Neuron (in vitro differentiated cells): ENCODE results near the gene RPAIN.

Experiments
- H2AFZ ChIP-seq: one replicate; pipeline ENCODE4 v1.6.1; 2013; ENCODE audit warnings: low read depth, mild to moderate bottlenecking, inconsistent platforms, low read length, moderate library complexity
- H3K27me3 ChIP-seq: one replicate; pipeline ENCODE4 v1.6.1; 2013; ENCODE audit warnings: low read length; ENCODE audit not compliant: insufficient read depth
- H3K36me3 ChIP-seq: one replicate; pipeline ENCODE4 v1.6.1; 2013; ENCODE audit warnings: low read length; ENCODE audit not compliant: insufficient read depth
- H3K4me1 ChIP-seq: one replicate; pipeline ENCODE4 v1.6.1; 2013; ENCODE audit warnings: low read length; ENCODE audit not compliant: insufficient read depth
- H3K4me3 ChIP-seq: 2 replicates; pipeline ENCODE4 v1.5.1; 2013; ENCODE audit warnings: mild to moderate bottlenecking, low read length, moderate library complexity
- H3K9me3 ChIP-seq: one replicate; pipeline ENCODE4 v1.6.1; 2013; ENCODE audit warnings: low read length

Gene RPAIN

DNA sequence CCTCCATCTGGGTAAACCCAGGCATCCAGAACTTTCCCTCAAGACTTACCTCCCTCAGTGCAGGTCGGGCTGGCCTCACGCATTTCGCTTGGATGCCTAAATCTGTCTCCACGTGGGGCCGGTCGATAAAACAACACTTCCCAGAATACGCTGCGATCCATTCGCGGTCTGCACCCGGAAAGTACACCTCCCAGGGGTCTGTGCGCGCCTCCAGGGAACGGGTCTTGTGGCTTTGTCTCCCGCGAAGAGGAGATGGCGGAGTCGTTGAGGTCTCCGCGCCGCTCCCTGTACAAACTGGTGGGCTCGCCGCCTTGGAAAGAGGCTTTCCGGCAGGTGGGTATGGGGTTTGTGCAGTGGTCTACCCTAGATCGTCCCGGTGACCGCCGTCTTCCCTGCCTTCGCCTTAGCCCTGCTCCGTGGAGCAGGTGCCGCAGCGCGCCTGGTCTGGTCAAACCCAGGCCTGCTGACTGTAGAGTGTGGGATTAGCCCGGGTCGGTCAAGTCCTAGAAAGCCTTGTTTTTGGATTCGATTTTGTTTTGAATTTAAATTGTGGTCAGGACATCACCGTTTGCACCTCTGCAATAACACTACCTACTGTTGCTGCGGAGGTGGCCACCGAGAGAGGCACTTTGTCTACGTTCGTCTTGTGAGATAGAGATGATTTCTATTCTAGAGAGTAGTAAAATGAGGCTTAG is at the start of gene RPAIN:
TSS of gene RPAIN (plus strand) at position 224 of the 695 bp plus-strand sequence. CDS start at position 253, 29 bp downstream.
- peak within 1 kb of the TSS; percentile 73 for H2AFZ ChIP-seq
- peaks cover 52% of the 10 kb centered on the region for H3K36me3 ChIP-seq

DNA sequence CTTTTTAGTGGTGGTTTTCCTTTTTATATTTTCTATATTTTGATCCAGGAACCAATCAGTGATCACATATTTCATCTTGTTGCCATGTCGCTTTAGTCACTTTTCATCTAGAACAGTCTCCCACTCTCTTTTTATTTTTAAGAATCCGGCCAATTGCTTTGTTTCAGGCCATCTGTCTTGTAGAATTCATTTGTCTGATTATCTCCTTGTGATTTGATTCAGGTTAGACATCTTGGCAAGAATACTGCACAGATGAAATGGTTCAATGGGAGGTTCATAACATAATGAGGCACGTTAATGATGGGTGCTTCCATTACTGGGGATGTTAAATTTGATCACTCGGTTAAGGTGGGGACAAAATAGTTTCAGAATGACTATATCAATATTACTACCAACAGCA is 49.6 kb upstream of the RPAIN start:
- Histone ChIP-seq H3K4me1 (no peaks in the 10 kb centered on the region), H3K27me3 (no peaks in the 10 kb centered on the region), H3K9me3 (no peaks in the 10 kb centered on the region), H3K4me3 (no peak overlapping the region), H3K36me3 (peaks cover 61% of the 10 kb centered on the region), H2AFZ (no peak overlapping the region)

More for the DNA sequence above, at the start of gene RPAIN:
- peaks cover 23% of the 10 kb centered on the region for H3K4me1 ChIP-seq
- H3K27me3 ChIP-seq: no peaks in the 10 kb centered on the region
- no peaks in the 10 kb centered on the region for H3K9me3 ChIP-seq
- H3K4me3 ChIP-seq: peak within 1 kb of the TSS; percentile 87

- no peaks in the 10 kb centered on the region for H3K9me3 ChIP-seq
- no peaks in the 10 kb centered on the region for H3K4me1 ChIP-seq
- no peaks in the 10 kb centered on the region for H3K27me3 ChIP-seq
- peaks cover 71% of the 10 kb centered on the region for H3K36me3 ChIP-seq
- H3K4me3 ChIP-seq: no peak overlapping the region
- H2AFZ ChIP-seq: no peak overlapping the region
These were observed 46.9 kb upstream of the RPAIN start for GRCh38 chr17:5373112-5373511.

GRCh38 chr17:5378566-5379207 is 41.3 kb upstream of the RPAIN start:
- Histone ChIP-seq H2AFZ (no peak overlapping the region), H3K27me3 (no peaks in the 10 kb centered on the region), H3K4me1 (no peaks in the 10 kb centered on the region), H3K36me3 (peaks cover 80% of the 10 kb centered on the region), H3K4me3 (no peak overlapping the region), H3K9me3 (no peaks in the 10 kb centered on the region)

DNA sequence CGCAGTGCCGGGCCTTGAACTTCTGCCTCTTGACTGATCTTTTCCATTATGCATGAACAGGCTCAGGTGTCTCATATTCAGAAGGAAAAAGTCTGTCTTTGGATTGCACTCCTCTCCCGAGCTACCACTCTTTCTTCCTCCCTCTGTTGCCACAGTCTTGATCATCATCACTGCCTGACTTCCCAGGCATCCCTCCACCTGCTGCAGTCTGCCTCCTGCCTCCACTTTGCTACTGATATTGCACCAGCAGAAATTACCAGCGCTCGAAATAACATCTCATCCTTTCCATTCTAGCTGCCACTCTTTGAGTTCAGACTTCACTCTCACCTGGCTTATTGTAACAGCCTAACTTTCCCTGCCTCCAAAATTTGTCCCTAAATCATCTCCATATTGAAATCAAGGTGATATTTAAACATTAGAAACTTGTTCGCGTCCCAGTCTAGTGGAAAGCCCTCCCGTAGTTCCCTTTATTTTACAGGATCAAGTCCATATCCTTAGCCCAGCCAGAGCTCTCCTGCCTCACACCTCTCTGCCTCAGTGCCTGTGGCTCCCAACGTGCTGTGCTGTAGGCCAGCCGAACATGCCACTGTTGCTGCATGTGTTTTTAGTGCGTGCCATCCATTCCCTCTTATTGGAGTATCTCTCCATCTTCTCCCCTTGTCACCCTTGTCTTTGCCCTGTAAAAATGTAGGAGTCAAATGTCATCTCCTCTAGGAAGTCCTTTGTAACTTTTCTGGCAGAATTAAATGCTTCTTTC is 40.5 kb upstream of the RPAIN start:
- Histone ChIP-seq H3K36me3 (peaks cover 83% of the 10 kb centered on the region), H3K27me3 (no peaks in the 10 kb centered on the region), H3K4me1 (no peaks in the 10 kb centered on the region), H3K9me3 (no peaks in the 10 kb centered on the region), H2AFZ (no peak overlapping the region), H3K4me3 (no peak overlapping the region)

DNA sequence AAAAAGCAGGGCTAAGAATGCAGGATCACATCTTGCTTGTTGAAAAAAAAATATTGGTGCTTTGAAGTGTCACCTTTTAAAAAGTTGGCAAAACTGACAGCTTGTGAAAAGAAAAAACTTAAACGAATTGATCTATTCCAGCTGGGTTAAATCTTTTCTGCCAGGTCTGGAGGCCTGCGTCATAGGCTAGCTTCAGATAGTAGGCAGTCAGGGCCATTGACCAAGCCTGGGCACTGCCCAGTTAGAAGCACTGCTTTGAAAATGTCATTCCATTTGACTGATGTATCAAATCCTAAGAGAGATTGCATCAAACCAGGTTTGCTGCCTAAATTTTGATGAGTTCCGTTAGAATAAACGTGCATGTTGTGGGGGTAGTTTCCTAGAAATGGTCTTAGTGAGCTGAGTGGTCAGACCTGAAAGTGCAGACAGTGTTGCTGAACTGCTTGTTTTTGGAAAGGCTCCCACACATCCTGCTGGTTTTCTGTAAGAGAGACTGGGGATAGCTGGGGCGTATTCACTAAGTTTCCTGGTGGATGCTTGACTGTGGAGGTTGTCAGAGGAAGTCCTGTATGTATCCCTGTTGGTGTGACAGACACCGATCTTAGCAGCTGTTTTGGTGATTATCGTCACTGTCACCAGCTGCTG is 39.4 kb upstream of the RPAIN start:
- Histone ChIP-seq H3K4me3 (no peak overlapping the region), H3K9me3 (no peaks in the 10 kb centered on the region), H3K4me1 (no peaks in the 10 kb centered on the region), H3K27me3 (no peaks in the 10 kb centered on the region), H3K36me3 (peaks cover 88% of the 10 kb centered on the region), H2AFZ (no peak overlapping the region)

- Histone ChIP-seq H3K4me3 (no peak overlapping the region), H3K9me3 (no peaks in the 10 kb centered on the region), H3K4me1 (no peaks in the 10 kb centered on the region), H2AFZ (no peak overlapping the region), H3K36me3 (peaks cover 92% of the 10 kb centered on the region), H3K27me3 (no peaks in the 10 kb centered on the region)
These were observed 38.4 kb upstream of the RPAIN start for GRCh38 chr17:5381542-5381941.

DNA sequence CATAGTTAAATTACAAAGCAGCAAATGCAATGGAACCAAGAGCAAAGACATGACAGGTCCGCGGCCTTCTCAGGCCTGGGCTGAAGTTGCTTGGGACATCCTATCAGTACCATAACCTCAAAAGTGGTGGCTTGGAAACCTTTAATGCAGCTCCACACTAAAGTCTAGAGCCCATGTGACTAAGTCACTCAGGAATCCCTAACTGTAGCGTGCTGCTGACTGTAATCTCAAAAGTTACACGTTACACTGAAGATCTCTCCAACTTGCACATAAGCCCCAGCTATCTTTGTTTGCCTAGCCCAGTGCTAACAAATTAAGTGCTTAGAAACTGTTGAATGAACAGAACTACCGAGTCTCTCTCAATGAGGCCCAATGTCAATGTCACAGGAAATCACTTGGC is 28.3 kb upstream of the RPAIN start:
- Histone ChIP-seq H3K27me3 (no peaks in the 10 kb centered on the region), H2AFZ (no peak overlapping the region), H3K9me3 (no peaks in the 10 kb centered on the region), H3K4me3 (no peak overlapping the region), H3K4me1 (no peaks in the 10 kb centered on the region), H3K36me3 (peaks cover 75% of the 10 kb centered on the region)

- no peaks in the 10 kb centered on the region for H3K9me3 ChIP-seq
- no peak overlapping the region for H2AFZ ChIP-seq
- H3K27me3 ChIP-seq: no peaks in the 10 kb centered on the region
- peaks cover 81% of the 10 kb centered on the region for H3K36me3 ChIP-seq
- H3K4me1 ChIP-seq: no peaks in the 10 kb centered on the region
- H3K4me3 ChIP-seq: no peak overlapping the region
These were observed 23.4 kb upstream of the RPAIN start for GRCh38 chr17:5396612-5397011.

- no peak overlapping the region for H2AFZ ChIP-seq
- H3K9me3 ChIP-seq: no peaks in the 10 kb centered on the region
- H3K27me3 ChIP-seq: no peaks in the 10 kb centered on the region
- H3K4me3 ChIP-seq: no peak overlapping the region
- H3K4me1 ChIP-seq: no peaks in the 10 kb centered on the region
- H3K36me3 ChIP-seq: peaks cover 85% of the 10 kb centered on the region
These were observed 20.2 kb upstream of the RPAIN start for GRCh38 chr17:5399767-5400166.

- Histone ChIP-seq H2AFZ (no peak overlapping the region), H3K4me3 (no peak overlapping the region), H3K27me3 (no peaks in the 10 kb centered on the region), H3K9me3 (no peaks in the 10 kb centered on the region), H3K4me1 (no peaks in the 10 kb centered on the region), H3K36me3 (peaks cover 89% of the 10 kb centered on the region)
These were observed 14.6 kb upstream of the RPAIN start for GRCh38 chr17:5405400-5405799.

DNA sequence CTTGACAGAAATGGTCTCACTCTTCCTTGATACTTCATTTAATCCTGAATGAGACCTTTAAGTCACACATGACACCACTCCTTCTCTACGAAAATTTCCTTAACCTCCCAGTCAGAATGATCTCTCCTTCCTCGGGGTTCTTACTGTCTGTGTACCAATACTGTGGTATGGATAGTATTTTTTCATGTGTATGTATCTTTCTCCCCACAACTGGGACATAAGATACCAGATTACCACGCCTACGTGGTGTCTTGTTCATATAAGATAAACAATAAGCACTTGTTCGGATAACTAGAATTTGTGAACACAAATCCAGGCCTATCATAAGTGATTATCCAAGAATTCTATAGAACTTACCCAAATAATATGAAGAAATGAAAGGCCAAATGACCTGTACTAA is 11.8 kb upstream of the RPAIN start:
- H3K9me3 ChIP-seq: no peaks in the 10 kb centered on the region
- no peak overlapping the region for H2AFZ ChIP-seq
- H3K27me3 ChIP-seq: no peaks in the 10 kb centered on the region
- no peaks in the 10 kb centered on the region for H3K4me1 ChIP-seq
- H3K36me3 ChIP-seq: peaks cover 89% of the 10 kb centered on the region
- H3K4me3 ChIP-seq: no peak overlapping the region
